Right ventricle myocardium superior (tissue), 1 donor: ENCODE data around the gene PELO. TPM values are rescaled to one million over a fixed set of nuclear protein-coding genes. Genes with fewer than 3 reads are reported as not detected.
"Not testable (repeated sequence)": the region's sequence is repeated elsewhere in the genome, so short reads cannot be mapped to it uniquely, and the experiment has no call there.

Experiments
- ATAC-seq: fragments of 200-7000 bp; cut with Tn5 transposase; one replicate; pipeline ENCODE4 v1.9.1; 2020; ENCODE audit warnings: mild to moderate bottlenecking; ENCODE audit not compliant: poor library complexity
- DNase-seq: peaks from one replicate; pipeline ENCODE4 v3.0.0-alpha.2; 2020
- intact Hi-C: fragments of 100-400 bp; cut with DNase I; formaldehyde crosslinking; loops from one replicate; pipeline ENCODE4 v1.11.2; 2022
- long read RNA-seq: library from polyadenylated mRNA; unstranded; transcript quantifications from one replicate; pipeline ENCODE4 v2.0.0, GENCODE V29; 2021
- total RNA-seq: library from RNA; stranded (reverse); fragmentation: NEBNext Ultra II Directional; extraction: Animal tissue kit (Norgen Biotek cat#: 25700); gene quantifications from one replicate; pipeline ENCODE4 v1.2.1, GENCODE V29; 2021
- donor health status: DM: no; HTN: yes; CAD: no; lungs with severe emphysema.

The PELO gene, protein sequence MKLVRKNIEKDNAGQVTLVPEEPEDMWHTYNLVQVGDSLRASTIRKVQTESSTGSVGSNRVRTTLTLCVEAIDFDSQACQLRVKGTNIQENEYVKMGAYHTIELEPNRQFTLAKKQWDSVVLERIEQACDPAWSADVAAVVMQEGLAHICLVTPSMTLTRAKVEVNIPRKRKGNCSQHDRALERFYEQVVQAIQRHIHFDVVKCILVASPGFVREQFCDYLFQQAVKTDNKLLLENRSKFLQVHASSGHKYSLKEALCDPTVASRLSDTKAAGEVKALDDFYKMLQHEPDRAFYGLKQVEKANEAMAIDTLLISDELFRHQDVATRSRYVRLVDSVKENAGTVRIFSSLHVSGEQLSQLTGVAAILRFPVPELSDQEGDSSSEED
- 16.9 TPM for total RNA-seq
- long read RNA-seq, full-length matches to known transcripts: 3 of 50 reads
- long read RNA-seq, partial matches to known transcripts: 47 of 50 reads
- long read RNA-seq, other reads (novel, unspliced or antisense): 0 of 50 reads

DNA sequence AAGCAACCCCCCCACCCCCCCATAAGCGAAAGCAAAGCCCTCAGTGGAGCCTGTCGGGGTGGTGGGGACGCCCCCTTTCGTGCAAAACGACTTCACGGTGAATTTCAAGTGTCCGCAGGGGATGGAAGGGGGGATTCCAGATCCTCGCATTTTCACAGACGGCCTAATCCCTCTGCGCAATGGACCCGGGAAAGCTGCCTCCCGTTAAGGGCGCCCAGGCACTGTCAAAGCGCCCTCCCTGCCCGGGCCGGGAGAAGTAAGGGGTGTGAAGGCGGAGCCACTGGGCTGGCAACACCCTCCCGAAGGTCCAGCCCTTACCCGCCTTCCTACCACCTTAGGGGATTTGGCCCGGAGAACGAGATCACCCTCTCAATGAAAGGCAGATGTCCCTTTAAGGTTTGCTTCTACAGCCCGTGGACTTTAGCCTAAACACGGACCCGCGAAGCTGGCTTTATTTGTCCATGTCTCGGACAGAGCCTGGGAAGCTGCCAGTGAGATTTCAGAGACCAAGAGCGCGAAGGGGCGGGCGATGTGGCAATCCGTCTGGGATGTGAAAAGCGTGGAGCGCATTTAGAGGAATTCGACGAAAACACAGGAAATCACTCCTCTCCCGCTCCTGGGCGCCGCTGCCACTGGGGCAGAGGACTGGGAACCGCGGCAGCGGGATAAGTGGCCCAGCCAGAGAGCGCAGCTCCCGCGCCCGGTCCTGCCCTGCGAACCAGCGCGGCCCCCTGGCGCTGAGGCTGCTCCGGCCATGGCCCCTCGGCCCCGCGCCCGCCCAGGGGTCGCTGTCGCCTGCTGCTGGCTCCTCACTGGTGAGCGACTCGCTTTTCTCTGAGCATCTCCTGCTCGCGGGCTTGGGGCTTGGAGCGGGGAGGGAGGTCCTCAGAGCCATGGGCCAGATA, at the start of gene PELO, which contains the start of gene ITGA1:
Gene PELO, plus strand, starts transcription at position 317 of the 905 bp plus-strand sequence. CDS start 12,479 bp downstream, outside the sequence.
Gene ITGA1, plus strand, starts transcription at position 317 of the 905 bp plus-strand sequence. Its CDS starts 438 bp downstream, at position 755.
- ATAC-seq (peak; percentile 95), DNase-seq (peak; percentile 84)
- intact Hi-C loops: loop anchor here (5.0 to 10.0 kb wide), 2 partner anchors 93 to 129 kb away; no protein-coding TSS in a partner anchor

DNA sequence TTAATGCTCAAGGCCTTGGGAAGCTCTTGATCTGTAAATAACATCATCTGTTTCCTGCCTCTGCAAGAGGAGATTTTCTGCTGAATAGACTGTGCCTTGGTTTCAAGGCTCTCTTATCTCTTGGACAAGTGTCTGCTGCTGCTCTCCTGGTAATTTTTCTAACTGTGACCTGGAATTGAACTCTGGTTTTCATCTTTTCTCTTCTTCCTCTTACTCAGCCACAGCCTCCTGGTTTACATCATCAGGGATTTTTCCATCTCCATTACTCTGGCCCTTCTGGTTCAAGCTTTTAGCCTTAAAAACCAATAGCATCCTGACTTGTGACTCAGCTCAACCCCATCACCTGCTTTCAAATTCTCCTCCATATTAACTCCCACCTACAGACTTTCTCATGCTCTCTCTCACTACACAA, 49.6 kb upstream of the PELO start:
- DNase-seq (no peak), ATAC-seq (no peak)
- intact Hi-C loops: no loop called here

DNA sequence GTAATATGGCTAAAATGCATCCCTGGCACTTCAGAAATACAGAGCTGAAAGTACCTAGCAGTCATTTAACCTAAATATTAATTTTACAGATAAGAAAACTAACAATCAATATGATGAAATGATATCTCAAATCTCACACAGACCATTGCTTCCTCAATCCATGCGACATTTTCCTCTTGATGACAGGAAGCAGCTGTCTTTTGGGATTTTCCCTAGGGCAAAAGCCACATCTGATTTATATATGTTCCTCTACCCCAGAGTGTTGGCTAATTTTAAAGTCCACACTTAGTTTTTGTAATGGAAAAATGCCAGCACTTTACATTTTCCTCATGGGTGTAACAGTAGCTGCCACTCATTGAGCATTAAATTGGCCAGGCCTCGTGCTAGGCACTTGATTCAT, 47.7 kb upstream of the PELO start:
- intact Hi-C loops: no loop called here
- DNase-seq: no peak
- no peak for ATAC-seq

DNA sequence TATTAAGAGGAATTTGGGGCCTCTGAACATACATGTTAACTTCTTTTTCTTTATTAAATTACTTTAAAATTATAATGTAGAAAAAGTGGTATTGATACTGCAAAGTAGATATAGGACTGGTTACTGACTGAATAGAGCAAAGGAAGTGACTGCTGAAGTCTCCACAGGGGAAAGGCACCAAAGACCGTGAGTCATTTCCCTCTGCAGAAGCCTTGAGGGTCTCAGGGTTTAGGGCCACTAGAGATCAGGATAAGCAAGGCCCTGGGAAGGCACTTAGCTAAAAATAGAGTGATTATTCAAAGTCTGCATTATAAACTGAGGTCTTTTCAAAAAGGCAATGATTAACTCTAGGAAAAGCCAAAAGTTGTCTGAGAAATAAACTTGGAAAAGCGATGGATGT, 44.7 kb upstream of the PELO start:
- no peak for DNase-seq
- no peak for ATAC-seq
- intact Hi-C loops: no loop called here

DNA sequence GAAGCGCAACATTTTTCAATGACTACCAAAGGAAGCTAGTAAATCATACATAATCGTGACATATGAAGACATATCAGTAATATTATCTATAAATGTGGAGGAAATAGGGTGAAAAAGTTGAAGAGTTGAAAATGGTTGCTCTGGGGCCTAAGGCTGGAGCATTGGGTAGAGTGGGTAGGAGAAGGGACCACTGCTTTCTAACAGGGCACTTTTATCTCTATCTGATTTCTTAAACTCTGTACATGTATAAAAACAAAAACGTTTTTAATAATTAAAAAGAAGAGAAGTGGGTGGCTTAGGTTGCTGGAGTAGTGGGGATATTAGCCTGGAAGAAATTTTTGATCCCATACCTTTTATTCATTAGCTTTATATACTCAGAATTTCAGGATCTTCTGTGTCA, 44.2 kb upstream of the PELO start:
- no peak for ATAC-seq

DNA sequence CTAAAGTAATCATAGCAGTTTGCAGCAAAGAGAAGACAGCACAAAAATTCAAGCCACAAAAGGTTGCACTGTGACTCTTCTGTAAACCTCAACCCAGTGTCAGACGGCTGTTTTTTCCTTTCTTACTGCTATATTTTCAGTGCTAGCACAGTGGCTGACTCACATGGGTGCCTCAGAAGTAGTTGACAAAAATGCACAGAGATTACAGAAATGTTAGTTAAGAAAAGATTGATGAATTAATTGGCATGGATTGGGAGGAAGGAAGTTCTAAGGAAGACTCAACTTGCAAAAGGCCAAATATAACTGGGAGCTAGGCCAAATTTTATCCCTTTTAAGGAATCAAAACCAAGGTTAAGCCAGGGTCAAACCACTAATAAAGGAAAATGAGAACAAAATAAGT, 43.7 kb upstream of the PELO start:
- ATAC-seq (no peak), DNase-seq (no peak)
- intact Hi-C loops: no loop called here

More for the DNA sequence above, 44.2 kb upstream of the PELO start:
- intact Hi-C loops: no loop called here
- no peak for DNase-seq

DNA sequence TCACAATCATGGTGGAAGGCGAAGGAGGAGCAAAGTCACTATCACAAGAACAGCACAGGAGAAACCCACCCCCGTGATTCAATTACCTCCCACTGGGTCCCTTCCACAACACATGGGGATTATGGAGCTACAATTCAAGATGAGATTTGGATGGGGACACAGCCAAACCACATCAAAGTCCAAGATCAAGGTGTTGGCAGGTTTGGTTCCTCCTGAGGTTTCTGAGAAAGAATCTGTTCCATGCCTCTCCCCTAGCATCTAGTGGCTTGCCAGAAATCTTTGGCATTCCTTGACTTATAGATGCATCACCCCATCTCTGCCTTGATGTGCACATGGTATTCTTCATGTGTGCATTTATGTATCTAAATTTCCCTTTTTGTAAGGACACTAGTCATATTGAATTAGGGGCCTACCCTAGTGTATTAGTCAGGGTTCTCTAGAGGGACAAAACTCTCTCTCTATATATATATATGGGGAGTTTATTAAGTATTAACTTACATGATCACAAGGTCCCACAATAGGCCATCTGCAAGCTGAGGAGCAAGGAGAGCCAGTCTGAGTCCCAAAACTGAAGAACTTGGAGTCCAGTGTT, 42.8 kb upstream of the PELO start:
- ATAC-seq, DNase-seq, intact Hi-C loops: not testable (repeated sequence)

DNA sequence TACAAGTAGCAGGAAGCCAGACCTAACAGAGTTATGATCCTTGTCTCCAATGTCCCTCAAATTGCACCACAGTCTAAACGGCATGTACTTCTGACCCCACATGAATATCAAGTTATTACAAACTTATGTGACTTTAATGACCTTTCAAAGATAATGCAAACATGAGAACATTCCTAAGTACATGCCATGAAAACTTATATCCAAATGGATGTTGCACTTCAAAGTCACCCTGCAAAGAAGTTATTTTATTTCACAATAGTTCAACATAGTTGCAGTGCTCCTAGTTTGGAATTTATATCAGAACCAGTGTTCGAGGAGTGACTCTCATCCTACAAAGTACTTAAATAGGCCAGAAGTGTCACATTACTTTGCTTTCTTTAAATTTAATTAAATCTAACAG, 41.2 kb upstream of the PELO start:
- ATAC-seq: no peak
- intact Hi-C loops: no loop called here
- DNase-seq: no peak

DNA sequence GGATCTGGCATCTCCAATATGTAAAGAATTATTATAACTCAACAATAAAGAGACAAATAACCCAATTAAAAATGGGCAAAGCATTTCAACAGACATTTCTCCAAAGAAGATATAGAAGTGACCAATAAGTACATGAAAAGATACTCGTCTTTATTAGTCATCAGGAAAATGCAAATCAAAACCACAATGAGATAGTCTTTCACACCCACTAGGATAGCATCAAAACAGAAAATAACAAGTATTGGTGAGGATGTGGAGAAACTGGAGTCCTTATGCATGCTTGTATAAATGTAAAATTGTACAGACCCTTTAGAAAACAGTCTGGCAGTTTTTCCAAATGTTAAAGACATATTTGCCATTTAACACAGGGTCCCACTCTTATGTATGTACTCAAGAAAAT, 39.1 kb upstream of the PELO start:
- intact Hi-C loops: no loop called here
- DNase-seq (no peak), ATAC-seq (no peak)

DNA sequence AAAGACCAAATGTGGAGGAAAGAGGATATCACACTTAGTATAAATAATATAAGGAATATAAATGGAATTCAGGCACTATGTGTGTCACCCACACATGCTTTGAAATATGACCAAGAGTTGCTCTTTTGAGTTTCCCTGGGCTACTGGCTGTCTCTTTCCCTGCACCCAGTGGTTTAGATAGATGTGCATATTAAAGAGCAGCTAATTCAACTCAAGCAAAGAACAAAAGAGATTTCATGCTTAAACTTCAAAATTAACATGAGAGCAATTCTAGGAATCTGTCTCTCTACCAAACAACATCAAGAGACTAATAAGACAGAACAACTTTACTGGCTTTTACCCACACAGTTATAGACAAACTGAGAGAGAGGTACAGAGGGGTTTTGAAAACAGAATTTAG, 38.0 kb upstream of the PELO start:
- no peak for ATAC-seq
- DNase-seq: no peak
- intact Hi-C loops: no loop called here

DNA sequence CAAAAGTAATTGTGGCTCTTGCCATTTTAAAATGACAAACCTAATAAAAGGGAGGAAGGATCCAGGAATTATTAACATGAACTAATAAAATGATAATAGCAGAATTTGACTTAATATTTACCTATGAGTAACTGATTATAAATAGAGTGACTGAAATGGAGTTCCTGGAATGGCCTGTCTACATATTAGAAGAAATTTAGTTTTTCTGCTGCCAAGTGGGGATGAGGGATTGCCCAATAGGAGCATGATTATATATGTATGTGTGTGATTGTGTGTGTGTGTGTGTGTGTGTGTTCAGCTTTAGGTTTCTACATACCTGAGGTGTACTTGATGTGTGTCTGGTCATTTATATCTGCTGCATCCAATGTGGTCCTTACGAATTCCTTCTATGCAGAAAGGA, 36.6 kb upstream of the PELO start:
- intact Hi-C loops: no loop called here
- DNase-seq: no peak

DNA sequence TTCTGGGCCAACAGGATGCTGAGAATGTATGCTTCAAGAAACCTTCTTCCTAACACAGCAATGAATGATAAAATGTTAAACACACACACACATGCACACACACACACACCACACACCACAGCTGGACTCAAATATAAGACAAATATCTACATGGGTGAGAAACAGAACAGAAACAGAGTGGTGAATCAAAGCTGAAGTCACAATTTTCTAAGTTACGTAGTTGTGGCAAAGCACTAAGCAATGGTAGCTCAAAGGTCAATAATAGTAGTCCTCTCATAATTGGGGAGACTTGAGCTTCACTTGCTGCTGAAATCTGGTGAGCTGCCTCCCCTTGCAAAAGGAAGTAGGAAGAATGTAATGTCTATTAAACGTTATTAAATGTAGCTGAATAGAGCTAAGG, 33.7 kb upstream of the PELO start:
- no peak for ATAC-seq
- intact Hi-C loops: no loop called here
- DNase-seq: no peak

More for the DNA sequence above, 36.6 kb upstream of the PELO start:
- no peak for ATAC-seq

DNA sequence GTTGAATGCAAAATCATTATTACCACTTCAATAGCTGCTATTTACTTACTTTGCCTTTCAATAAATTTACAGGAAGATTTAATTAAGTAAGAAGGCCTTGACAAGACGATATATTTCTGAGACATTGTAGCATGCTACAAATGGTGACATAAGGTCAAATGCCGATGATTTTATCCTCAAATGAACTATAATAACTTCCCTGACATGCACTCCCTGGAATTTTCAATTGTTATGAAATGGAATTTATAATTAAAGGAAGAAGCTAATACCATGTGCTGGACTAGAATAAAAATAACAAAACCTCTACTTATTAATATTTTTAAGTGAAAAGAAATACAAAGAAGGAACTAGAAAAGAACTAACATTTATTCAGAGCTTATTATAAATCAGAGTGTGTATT, 30.2 kb upstream of the PELO start:
- ATAC-seq (no peak), DNase-seq (no peak)
- intact Hi-C loops: no loop called here

DNA sequence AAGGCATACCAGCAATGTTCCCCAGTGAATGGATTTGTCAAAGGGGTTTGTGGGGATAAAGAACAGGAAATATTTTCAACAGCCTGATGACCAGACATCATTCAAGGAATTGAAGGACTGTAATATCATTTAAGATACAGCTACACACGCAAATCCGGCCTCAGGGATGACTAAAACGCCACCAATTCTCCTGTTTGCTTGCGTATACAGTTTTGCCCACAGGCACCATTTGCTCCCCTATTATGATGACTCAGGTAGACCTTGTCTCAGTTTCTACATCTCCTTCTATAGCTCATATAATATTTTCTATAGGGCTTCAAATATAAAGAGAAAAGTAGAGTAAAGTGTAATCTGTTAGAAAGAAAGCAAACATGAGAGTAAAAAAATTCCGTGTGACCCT, 29.7 kb upstream of the PELO start:
- DNase-seq (no peak), ATAC-seq (no peak)
- intact Hi-C loops: no loop called here

DNA sequence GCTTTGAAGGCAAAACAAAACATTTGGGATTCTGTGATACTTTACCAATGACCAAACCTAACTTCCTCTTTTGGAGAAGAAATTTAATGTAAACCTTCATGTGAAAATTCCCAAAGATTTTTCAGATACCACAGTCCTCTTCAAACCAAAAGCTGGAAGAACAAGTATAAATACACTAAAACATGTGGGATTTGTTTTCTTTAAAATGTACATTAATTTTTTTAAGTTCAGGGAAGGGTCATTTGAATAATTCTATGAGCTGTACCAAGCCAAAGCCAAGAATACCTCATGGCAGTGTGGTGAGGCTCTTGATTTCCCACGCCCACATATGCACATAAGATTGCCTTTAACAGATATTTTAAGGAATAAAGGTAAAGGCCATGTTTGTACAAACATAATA, 28.4 kb upstream of the PELO start:
- intact Hi-C loops: no loop called here
- ATAC-seq (no peak), DNase-seq (no peak)

DNA sequence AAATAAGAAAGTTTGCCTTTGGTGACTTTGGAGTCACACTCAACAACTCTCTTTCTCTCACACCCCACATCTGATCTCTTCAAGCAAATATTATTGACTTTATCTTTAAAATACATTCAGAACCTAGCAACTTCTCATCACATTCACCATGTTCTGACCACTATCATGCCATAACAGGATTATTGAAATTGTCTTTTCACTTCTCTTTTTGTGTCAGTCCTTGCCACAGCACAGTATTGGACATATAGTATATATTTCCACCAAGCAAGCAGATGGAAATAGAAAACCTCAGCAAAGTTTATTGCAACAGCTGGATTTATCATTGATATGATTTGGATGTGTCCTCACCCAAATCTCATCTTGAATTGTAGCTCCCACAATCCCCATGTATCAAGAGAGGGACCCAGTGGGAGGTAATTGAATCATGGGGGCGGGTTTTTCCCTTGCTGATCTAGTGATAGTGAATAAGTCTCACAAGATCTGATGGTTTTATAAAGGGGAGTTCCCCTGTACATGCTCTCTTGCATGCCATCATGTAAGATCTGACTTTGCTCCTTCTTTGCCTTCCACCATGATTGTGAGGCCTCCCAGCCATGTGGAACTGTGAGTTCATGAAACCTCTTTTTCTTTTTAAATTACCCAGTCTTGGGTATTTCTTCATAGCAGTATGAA, 26.9 kb upstream of the PELO start:
- intact Hi-C loops: no loop called here
- ATAC-seq (no peak), DNase-seq (no peak)

DNA sequence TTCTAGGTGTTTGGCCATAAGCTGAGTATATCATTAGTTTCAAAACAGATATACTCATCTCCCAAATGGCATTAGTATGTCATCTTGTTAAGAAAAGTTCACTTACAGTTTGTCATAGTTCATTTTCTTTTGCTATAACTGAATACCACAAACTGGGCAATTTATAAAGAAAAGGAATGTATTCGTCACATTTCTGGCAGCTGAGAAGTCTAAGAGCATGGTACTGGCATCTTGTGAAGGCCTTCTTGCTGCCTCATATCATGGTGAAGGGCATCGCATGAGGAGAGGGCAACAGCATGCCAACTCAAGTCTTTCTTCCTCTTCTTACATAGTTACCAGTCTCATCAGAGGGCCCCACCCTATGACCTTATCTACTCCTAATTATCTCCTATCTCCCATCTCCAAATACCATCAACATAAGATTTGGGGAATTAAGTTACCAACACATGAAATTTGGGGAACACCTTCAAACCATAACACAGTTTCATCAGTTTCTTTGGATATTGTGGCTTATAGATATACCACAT, 20.4 kb upstream of the PELO start:
- DNase-seq: no peak
- ATAC-seq: no peak
- intact Hi-C loops: no loop called here

DNA sequence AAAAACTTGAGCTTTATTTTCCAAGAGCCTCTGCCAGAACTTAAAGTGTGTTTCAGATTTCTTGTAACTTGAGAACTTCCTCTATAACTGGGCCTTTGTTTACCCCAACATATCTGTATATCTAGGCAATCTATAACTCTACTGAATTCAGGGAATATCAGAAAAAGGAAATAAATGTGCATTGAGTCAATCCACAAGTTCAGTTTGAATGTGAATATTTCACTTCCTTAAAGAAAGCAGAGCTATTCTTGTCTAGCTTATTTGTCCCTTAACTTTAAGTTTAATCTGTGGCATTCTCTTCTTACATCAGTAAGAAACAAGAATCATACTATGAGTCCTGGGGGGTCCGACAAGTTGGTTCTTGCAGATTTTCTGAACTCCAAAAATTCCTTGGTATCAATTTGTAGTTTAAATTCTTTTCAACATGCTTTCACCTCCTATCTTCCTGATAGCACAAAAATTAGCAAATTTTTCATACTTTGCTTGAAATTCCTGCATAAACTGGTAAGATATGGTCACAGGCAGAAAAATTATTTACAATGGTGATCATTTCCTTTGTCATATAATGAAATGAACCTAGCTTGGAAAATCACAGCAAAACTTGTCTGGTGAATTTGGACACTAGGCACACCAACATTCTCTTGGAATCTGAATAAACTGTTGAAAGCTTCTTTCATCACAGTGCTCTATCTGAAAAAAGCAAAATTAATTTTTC, 19.8 kb upstream of the PELO start:
- ATAC-seq (no peak), DNase-seq (no peak)
- intact Hi-C loops: no loop called here
